ENCODE results near the gene C16orf87. TPM values are rescaled to one million over a fixed set of nuclear protein-coding genes. Genes with fewer than 3 reads are reported as not detected.
A peak's percentile ranks its signal among the peaks of the same experiment; 100 is the strongest.

C16orf87 gene
- total RNA-seq, 1 donor from 2014 or later: 17.2 TPM

DNA sequence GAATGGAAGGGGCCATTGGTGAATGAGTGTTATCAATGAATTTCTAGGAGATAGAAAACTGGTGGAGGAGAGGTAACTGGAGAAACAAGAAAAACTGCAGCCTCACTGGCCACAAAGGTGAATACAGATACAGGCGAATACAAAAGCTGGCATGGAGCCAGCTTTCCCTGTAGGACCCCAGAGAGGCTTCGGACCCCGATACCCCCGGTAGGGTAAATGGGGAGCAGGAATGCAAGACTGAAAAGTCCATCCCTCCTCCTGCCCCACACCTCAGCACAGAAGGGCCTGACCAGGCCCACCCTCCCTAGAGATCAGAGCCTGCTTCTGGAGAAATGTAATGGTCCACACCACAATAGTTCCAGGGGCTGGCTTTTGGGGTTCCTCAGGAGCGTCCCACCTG is 78.0 kb downstream of the C16orf87 start:
- Mint-ChIP-seq H3K4me3 (ENCODE audit: low read depth) (no peak overlapping the region), H3K27me3 (peaks cover 11% of the 10 kb centered on the region), H3K4me1 (ENCODE audit: low read depth) (peaks cover 16% of the 10 kb centered on the region), H3K27ac (no peak overlapping the region), H3K9me3 (ENCODE audit: low read depth) (no peaks in the 10 kb centered on the region), H3K36me3 (ENCODE audit: insufficient read depth) (no peaks in the 10 kb centered on the region)
- no peak for TF ChIP-seq CTCF (IDR thresholded peaks at IDR 0.05; ENCODE audit: unreplicated experiment)
- no peak for DNase-seq (ENCODE audit: low spot score, unreplicated experiment)

GRCh38 chr16:46751381-46751780 is 79.6 kb downstream of the C16orf87 start:
- no peak for TF ChIP-seq CTCF (IDR thresholded peaks at IDR 0.05; ENCODE audit: unreplicated experiment)
- H3K9me3 Mint-ChIP-seq (ENCODE audit: low read depth): no peaks in the 10 kb centered on the region
- H3K4me1 Mint-ChIP-seq (ENCODE audit: low read depth): peaks cover 12% of the 10 kb centered on the region
- H3K36me3 Mint-ChIP-seq (ENCODE audit: insufficient read depth): no peaks in the 10 kb centered on the region
- no peaks in the 10 kb centered on the region for H3K27me3 Mint-ChIP-seq
- no peak for DNase-seq (ENCODE audit: low spot score, unreplicated experiment)
- no peak overlapping the region for H3K4me3 Mint-ChIP-seq (ENCODE audit: low read depth)
- no peak overlapping the region for H3K27ac Mint-ChIP-seq

GRCh38 chr16:46748775-46749705 is 81.9 kb downstream of the C16orf87 start:
- peaks cover 16% of the 10 kb centered on the region for H3K4me1 Mint-ChIP-seq (ENCODE audit: low read depth)
- no peaks in the 10 kb centered on the region for H3K27me3 Mint-ChIP-seq
- H3K27ac Mint-ChIP-seq: peak overlapping the region; percentile 90
- H3K4me3 Mint-ChIP-seq (ENCODE audit: low read depth): no peak overlapping the region
- no peaks in the 10 kb centered on the region for H3K36me3 Mint-ChIP-seq (ENCODE audit: insufficient read depth)
- H3K9me3 Mint-ChIP-seq (ENCODE audit: low read depth): no peaks in the 10 kb centered on the region
- DNase-seq (ENCODE audit: low spot score, unreplicated experiment): no peak
- TF ChIP-seq CTCF (IDR thresholded peaks at IDR 0.05; ENCODE audit: unreplicated experiment): no peak

GRCh38 chr16:46747777-46748651 is 83.0 kb downstream of the C16orf87 start, which contains the start of gene MYLK3:
MYLK3 (minus strand) TSS chr16:46748344; CDS start chr16:46748193, 151 bp downstream.
- H3K4me3 Mint-ChIP-seq (ENCODE audit: low read depth): no peak within 1 kb of the TSS
- DNase-seq (ENCODE audit: low spot score, unreplicated experiment): no peak
- TF ChIP-seq CTCF (IDR thresholded peaks at IDR 0.05; ENCODE audit: unreplicated experiment): no peak
- H3K27ac Mint-ChIP-seq: peak within 1 kb of the TSS; percentile 90
- no peaks in the 10 kb centered on the region for H3K36me3 Mint-ChIP-seq (ENCODE audit: insufficient read depth)
- H3K4me1 Mint-ChIP-seq (ENCODE audit: low read depth): peaks cover 19% of the 10 kb centered on the region
- H3K27me3 Mint-ChIP-seq: no peaks in the 10 kb centered on the region
- no peaks in the 10 kb centered on the region for H3K9me3 Mint-ChIP-seq (ENCODE audit: low read depth)
